HL-60/S4 treated with retinoic acid at 250 ng/mL for 4 days and 3 days (cell line): ENCODE data around the gene CCL23.
"Not testable (repeated sequence)": the region's sequence is repeated elsewhere in the genome, so short reads cannot be mapped to it uniquely, and the experiment has no call there.

Experiments used
- in situ Hi-C: fragments of 300-500 bp; cut with MboI; formaldehyde crosslinking; loops from 2 replicates; pipeline ENCODE4 v1.7.0; 2022; ENCODE audit warnings: low sequenced_read_pairs

CCL23 gene

GRCh38 chr17:36004594-36005108, 13.1 kb downstream of the CCL23 start:
- in situ Hi-C loops: no loop called here

- in situ Hi-C loops: no loop called here
Observed at GRCh38 chr17:36002631-36003030, 15.1 kb downstream of the CCL23 start.

- in situ Hi-C loops: no loop called here
Observed at GRCh38 chr17:36001862-36002603, 15.7 kb downstream of the CCL23 start.

GRCh38 chr17:36001110-36001771, 16.5 kb downstream of the CCL23 start, which contains the start of gene CCL15:
Gene CCL15, minus strand, starts transcription at chr17:36001553. Its CDS starts 61 bp downstream, at chr17:36001492.
- in situ Hi-C loops: no loop called here

- in situ Hi-C loops: no loop called here
Observed at GRCh38 chr17:36000732-36001109, 17.1 kb downstream of the CCL23 start.

GRCh38 chr17:35998756-35999155, 19.0 kb downstream of the CCL23 start:
- in situ Hi-C loops: no loop called here

- in situ Hi-C loops: no loop called here
Observed at GRCh38 chr17:35998018-35998545, 19.7 kb downstream of the CCL23 start.

GRCh38 chr17:35995346-35995745, 22.4 kb downstream of the CCL23 start:
- in situ Hi-C loops: not testable (repeated sequence)

GRCh38 chr17:35991075-35991474, 26.7 kb downstream of the CCL23 start:
- in situ Hi-C loops: no loop called here

GRCh38 chr17:35988164-35988563, 29.6 kb downstream of the CCL23 start:
- in situ Hi-C loops: no loop called here

GRCh38 chr17:35986643-35987042, 31.1 kb downstream of the CCL23 start, which contains the start of gene CCL14:
Gene CCL14, minus strand, starts transcription at chr17:35986729. Its CDS starts 80 bp downstream, at chr17:35986649.
- in situ Hi-C loops: no loop called here

GRCh38 chr17:35984140-35984539, 33.6 kb downstream of the CCL23 start:
- in situ Hi-C loops: no loop called here

GRCh38 chr17:35982409-35983191, 35.2 kb downstream of the CCL23 start:
- in situ Hi-C loops: no loop called here

GRCh38 chr17:35981908-35982330, 35.9 kb downstream of the CCL23 start:
- in situ Hi-C loops: no loop called here

- in situ Hi-C loops: no loop called here
Observed at GRCh38 chr17:35981246-35981645, 36.5 kb downstream of the CCL23 start, which contains the start of gene CCL16. Gene CCL16, minus strand, starts transcription at chr17:35981497. Its CDS starts 77 bp downstream, at chr17:35981420.

GRCh38 chr17:35978346-35978745, 39.4 kb downstream of the CCL23 start:
- in situ Hi-C loops: loop anchor here (10.0 kb wide), 2 partner anchors 96 to 506 kb away; partner anchors contain the start of gene ZNHIT3

- in situ Hi-C loops: loop anchor here (10.0 kb wide), 2 partner anchors 97 to 507 kb away; partner anchors contain the start of gene ZNHIT3
Observed at GRCh38 chr17:35977509-35977908, 40.3 kb downstream of the CCL23 start.

GRCh38 chr17:35973333-35974260, 44.2 kb downstream of the CCL23 start:
- in situ Hi-C loops: loop anchor here (5.0 to 10.0 kb wide), 3 partner anchors 101 to 511 kb away; partner anchors contain the start of gene ZNHIT3

- in situ Hi-C loops: loop anchor here (5.0 to 10.0 kb wide), 3 partner anchors 102 to 512 kb away; partner anchors contain the start of gene ZNHIT3
Observed at GRCh38 chr17:35972945-35973332, 44.8 kb downstream of the CCL23 start.
